K562 (cell line): Measurements from ENCODE around the gene RNF114. TPM values are rescaled to one million over a fixed set of nuclear protein-coding genes. Genes with fewer than 3 reads are reported as not detected.

ENCODE experiments used
- ATAC-seq: fragments of 200-7000 bp; cut with Tn5 transposase; 3 replicates; pipeline ENCODE4 v1.9.1; 2020; ENCODE audit warnings: moderate library complexity
- BruUV-seq: library from RNA; stranded (reverse); fragments of 400-500 nt; replicated peaks from 2 replicates; lab custom pipeline; 2021; lab: Mats Ljungman, UMichigan
- CTCF ChIA-PET: fragments of 300-600 bp; formaldehyde crosslinking; extraction: SDS; loops from one replicate; lab custom pipeline; 2021; ENCODE audit warnings: low intra/inter-chr PET ratio; lab: Yijun Ruan, JAX
- POLR2A ChIA-PET: fragments of 300-600, 350-650 bp; sonication (Branson Sonifier 250); formaldehyde crosslinking; extraction: SDS; loops from one replicate; lab custom pipeline; 2021; ENCODE audit warnings: antibody characterized with exemption, inconsistent platforms; lab: Yijun Ruan, JAX
- DNase-seq, 4 experiments: peaks; one replicate each; pipeline versions ENCODE4 v3.0.0 to v3.0.0-alpha.2; 2011 to 2018; ENCODE audit warnings: low spot score in 3 of 4, mixed read lengths in 3 of 4; ENCODE audit errors: extremely low read depth in 1 of 4
- FAIRE-seq: peaks from 2 replicates; lab custom pipeline; 2011; peaks lifted over from hg19 to GRCh38; lab: Jason Lieb, UNC
- H2AFZ ChIP-seq: 2 replicates; pipeline ENCODE4 v1.6.0; 2011; ENCODE audit warnings: low read depth, low read length, control low read depth, inconsistent platforms
- H3K27ac ChIP-seq: fragments of 200-600 bp; 3 replicates; pipeline ENCODE4 v1.8.0; 2011; ENCODE audit warnings: low read depth, mild to moderate bottlenecking, control low read depth, inconsistent platforms, low read length, moderate library complexity, mixed read lengths; ENCODE audit errors: extremely low read depth
- H3K27me3 ChIP-seq, 2 experiments: fragments of 300-600 bp in 1 of 2; 2 replicates in 1 of 2; 3 replicates in 1 of 2; pipeline versions ENCODE4 v1.6.0 to v1.8.0; 2011; ENCODE audit warnings: inconsistent platforms in 2 of 2, low read length in 2 of 2, mild to moderate bottlenecking in 1 of 2, mixed read lengths in 1 of 2, moderate library complexity in 1 of 2; ENCODE audit not compliant: control insufficient read depth in 2 of 2, insufficient read depth in 2 of 2
- H3K36me3 ChIP-seq: fragments of 300-600 bp; 3 replicates; pipeline ENCODE4 v1.8.0; 2011; ENCODE audit warnings: mild to moderate bottlenecking, low read length, inconsistent platforms; ENCODE audit not compliant: control insufficient read depth, insufficient read depth
- H3K4me1 ChIP-seq, 2 experiments: fragments of 200-600 bp in 1 of 2; replicated peaks in 1 of 2; 2 replicates in 1 of 2; 3 replicates in 1 of 2; pipeline versions ENCODE4 v1.5.1 to v1.8.0; 2011; ENCODE audit warnings: inconsistent platforms in 2 of 2, low read length in 2 of 2, mild to moderate bottlenecking in 1 of 2, mixed read lengths in 1 of 2, moderate library complexity in 1 of 2; ENCODE audit not compliant: control insufficient read depth in 2 of 2, insufficient read depth in 2 of 2
- H3K4me2 ChIP-seq: 2 replicates; pipeline ENCODE4 v1.6.1; 2011; ENCODE audit warnings: low read length, control low read depth, inconsistent platforms, mixed read lengths; ENCODE audit not compliant: insufficient read depth
- H3K4me3 ChIP-seq: fragments of 200-600 bp; sonication (generic), shearing (Covaris generic); 2 replicates; pipeline ENCODE4 v1.5.1; 2016; ENCODE audit warnings: control low read depth, inconsistent platforms
- H3K79me2 ChIP-seq: fragments of 200-600 bp; 3 replicates; pipeline ENCODE4 v1.8.0; 2011; ENCODE audit warnings: low read length, inconsistent platforms; ENCODE audit not compliant: control insufficient read depth, insufficient read depth
- H3K9ac ChIP-seq, 2 experiments: 2 replicates each; pipeline versions ENCODE4 v1.6.0 to v1.6.1; 2011; ENCODE audit warnings: low read depth in 2 of 2, low read length in 2 of 2, control low read depth in 1 of 2, inconsistent platforms in 1 of 2, mild to moderate bottlenecking in 1 of 2, mixed read lengths in 1 of 2; ENCODE audit not compliant: insufficient read depth in 1 of 2
- H3K9me1 ChIP-seq: one replicate; pipeline ENCODE4 v1.6.0; 2011; ENCODE audit warnings: inconsistent platforms, mild to moderate bottlenecking, low read length, moderate library complexity; ENCODE audit not compliant: control insufficient read depth, insufficient read depth
- H3K9me3 ChIP-seq: replicated peaks from 2 replicates; pipeline ENCODE4 v1.5.1; 2011; ENCODE audit warnings: low read depth, low read length, inconsistent platforms; ENCODE audit not compliant: control insufficient read depth, insufficient read depth
- H4K20me1 ChIP-seq: replicated peaks from 2 replicates; pipeline ENCODE4 v1.6.1; 2011; ENCODE audit warnings: low read length, inconsistent platforms, mixed read lengths; ENCODE audit not compliant: control insufficient read depth, insufficient read depth
- HMBOX1 ChIP-seq: sonication (generic); IDR thresholded peaks from 2 replicates; pipeline ENCODE4 v1.6.1; 2016
- SPI1 ChIP-seq: IDR thresholded peaks from 2 replicates; pipeline ENCODE4 v1.6.1; 2011; ENCODE audit warnings: low read depth, low read length, control low read depth, borderline replicate concordance
- VEZF1 ChIP-seq: fragments of 200-800 bp; sonication (Bioruptor generic); IDR thresholded peaks from 2 replicates; pipeline ENCODE4 v1.6.1; 2017; ENCODE audit warnings: missing genetic modification characterization, missing compliant biosample characterization
- YY1 ChIP-seq, 3 experiments: IDR thresholded peaks; 2 replicates each; pipeline ENCODE4 v1.6.1; 2011; ENCODE audit warnings: low read length in 2 of 3, mild to moderate bottlenecking in 2 of 3, moderate library complexity in 2 of 3, borderline replicate concordance in 1 of 3, control low read depth in 1 of 3, low read depth in 1 of 3; ENCODE audit not compliant: insufficient read depth in 3 of 3, insufficient replicate concordance in 2 of 3, control insufficient read depth in 1 of 3, insufficient read length in 1 of 3; ENCODE audit errors: extremely low read depth in 1 of 3
- ZBTB40 ChIP-seq, 2 experiments: fragments of 450-650 bp in 1 of 2; sonication (generic) in 1 of 2; formaldehyde crosslinking in 1 of 2; IDR thresholded peaks; 2 replicates each; pipeline versions ENCODE4 v1.7.1 to v1.9.0; 2016 to 2022; ENCODE audit warnings: inconsistent platforms in 1 of 2, mild to moderate bottlenecking in 1 of 2, missing genetic modification reagents in 1 of 2
- ZNF316 ChIP-seq: fragments of 450-650 bp; IDR thresholded peaks from 2 replicates; pipeline ENCODE4 v1.6.1; 2016
- WGBS: fragments of 100-300 bp; shearing (Covaris generic); methylation state at CpG from one replicate; pipeline ENCODE4 v1.1.6; 2016; ENCODE audit warnings: low coverage, mixed read lengths; ENCODE audit not compliant: insufficient coverage; ENCODE audit errors: missing lambda C conversion rate; 5-methylcytosine and 5-hydroxymethylcytosine counted together
- in situ Hi-C: fragments of 300-500 bp; cut with MboI; formaldehyde crosslinking; loops from 4 replicates; pipeline ENCODE4 v1.15.0; 2018; ENCODE audit warnings: inconsistent platforms, mixed read lengths
- intact Hi-C: fragments of 100-400 bp; cut with micrococcal nuclease; formaldehyde crosslinking; loops from 2 replicates; pipeline ENCODE4 v1.14.2; 2022
- polyA plus RNA-seq, 8 experiments: library from polyadenylated mRNA; depleted of rRNA in 4 of 8; stranded (reverse) in 5 of 8; unstranded in 3 of 8; fragments of >200 nt; fragmentation: Nextera tagmentation in 2 of 8; fragmentation: Illumina TruSeq in 1 of 8; extraction: Ambion mirVana in 2 of 8; extraction: Trizol in 1 of 8; gene quantifications; 2 replicates each; pipeline versions ENCODE4 v1.2.1 to v1.2.3, GENCODE V29; 2011 to 2014; ENCODE audit warnings: inconsistent platforms in 1 of 8, missing spikeins in 1 of 8
- total RNA-seq, 7 experiments: library from RNA; depleted of rRNA in 6 of 7; stranded (reverse); fragments of >200 nt in 6 of 7; fragmentation: Illumina TruSeq in 2 of 7; extraction: Trizol in 2 of 7; gene quantifications; 2 replicates each; pipeline versions ENCODE4 v1.2.1 to v1.2.3, GENCODE V29; 2011 to 2021; ENCODE audit warnings: low replicate concordance in 1 of 7

RNF114 gene
- total and polyA plus RNA-seq, 9 of the 15 experiments (the other 6 are each of a cell fraction or from before 2014, with no cell fraction given) = 38.6 to 111 (median 62.6) TPM

GRCh38 chr20:49937027-49937929 lies 1.1 kb downstream of the RNF114 start:
- in situ Hi-C loops = no loop called here
- TF ChIP-seq VEZF1 (CRISPR knock-in tag) (peak; percentile 16; the same call in 1 of the 2 replicates), YY1 (IDR thresholded peaks at IDR 0.05; ENCODE audit: borderline replicate concordance in 1 of 3, control insufficient read depth in 1 of 3, extremely low read depth in 1 of 3, insufficient read depth in 3 of 3, insufficient read length in 1 of 3, insufficient replicate concordance in 2 of 3, low read depth in 1 of 3, low read length in 2 of 3) (peak in 2 of 3 experiments; percentile 67 to 81), HMBOX1 (0 out of 2 replicates have a peak, but pooled peaks have one; percentile 39), ZNF316 (0 out of 2 replicates have a peak, but pooled peaks have one; percentile 7), SPI1 (peak; percentile 70; the same call in 1 of the 2 replicates), ZBTB40 (IDR thresholded peaks at IDR 0.05) (peak; percentile 72), ZBTB40 (CRISPR knock-in tag; IDR thresholded peaks at IDR 0.05) (no peak)

More at GRCh38 chr20:49937027-49937929, 1.1 kb downstream of the RNF114 start:
- Histone ChIP-seq H3K36me3 (peaks cover 36% of the 10 kb centered on the region), H3K27me3 (no peaks in the 10 kb centered on the region), H3K4me1 (peaks cover 22 to 30% of the 10 kb centered on the region in 2 experiments), H2AFZ (peak overlapping the region; percentile 71; the same call in 1 of the 2 replicates), H3K4me2 (peak overlapping the region; percentile 95), H3K4me3 (peak overlapping the region; percentile 95), H4K20me1 (peaks cover 25% of the 10 kb centered on the region; the same call in 1 of the 2 replicates), H3K79me2 (peaks cover 60% of the 10 kb centered on the region), H3K9me3 (no peaks in the 10 kb centered on the region), H3K9ac (peak overlapping the region; percentile 91 to 99), H3K27ac (peak overlapping the region; percentile 82), H3K9me1 (peaks cover 5% of the 10 kb centered on the region)
- ChIA-PET POLR2A (interaction anchor here (0.7 to 4.5 kb wide), 10 partner anchors 9 to 172 kb away, joined by 3 to 30 read pairs (median 4); partner anchors contain the start of gene SNAI1), CTCF (interaction anchor here (0.6 kb wide), 1 partner anchor 593 kb away, joined by 5 read pairs; no protein-coding TSS in a partner anchor)
- BruUV-seq = TSS peak; percentile 56
- peak in 2 of 4 experiments; percentile 28 to 38 for DNase-seq
- FAIRE-seq = no peak
- peak; percentile 29 for ATAC-seq
- under 1% methylated on average over 12 of the region's 12 CpGs for WGBS
- intact Hi-C loops = no loop called here
